H1 (cell line): Measurements from ENCODE around the gene IL21R. TPM values are rescaled to one million over a fixed set of nuclear protein-coding genes. Genes with fewer than 3 reads are reported as not detected.

ENCODE experiments used
- CTCF ChIA-PET: fragments of 300-600 bp; sonication (Branson Sonifier 250); formaldehyde crosslinking; loops from one replicate; lab custom pipeline; 2021; ENCODE audit not compliant: partially characterized antibody; lab: Charles Lee
- POLR2A ChIA-PET: fragments of 300-600 bp; sonication (Branson Sonifier 250); formaldehyde crosslinking; loops from one replicate; lab custom pipeline; 2021; ENCODE audit warnings: inconsistent platforms; ENCODE audit not compliant: partially characterized antibody; lab: Charles Lee
- DNase-seq, 2 experiments: peaks; one replicate each; pipeline versions ENCODE4 v3.0.0 to v3.0.0-alpha.2; 2010 to 2022; ENCODE audit warnings: low spot score in 2 of 2, low read depth in 1 of 2, mixed read lengths in 1 of 2
- FAIRE-seq: peaks from 2 replicates; lab custom pipeline; 2011; peaks lifted over from hg19 to GRCh38; lab: Jason Lieb, UNC
- H2AFZ ChIP-seq: 2 replicates; pipeline ENCODE4 v1.8.1; 2012; ENCODE audit warnings: low read length, inconsistent platforms
- H2AK5ac ChIP-seq: 2 replicates; pipeline ENCODE4 v1.6.1; 2013; ENCODE audit warnings: low read depth, low read length
- H2BK120ac ChIP-seq: replicated peaks from 2 replicates; pipeline ENCODE3; 2013; ENCODE audit warnings: low read depth, low read length, inconsistent platforms
- H2BK12ac ChIP-seq: 2 replicates; pipeline ENCODE4 v1.6.1; 2013; ENCODE audit warnings: low read depth, low read length
- H2BK15ac ChIP-seq: 2 replicates; pipeline ENCODE4 v1.6.1; 2013; ENCODE audit warnings: low read length
- H2BK20ac ChIP-seq: 2 replicates; pipeline ENCODE4 v1.6.1; 2013; ENCODE audit warnings: low read length
- H2BK5ac ChIP-seq: 2 replicates; pipeline ENCODE4 v1.6.1; 2013; ENCODE audit warnings: low read depth, low read length
- H3K14ac ChIP-seq: 2 replicates; pipeline ENCODE4 v1.6.1; 2013; ENCODE audit warnings: inconsistent platforms; ENCODE audit not compliant: insufficient read length
- H3K18ac ChIP-seq: 2 replicates; pipeline ENCODE4 v1.6.1; 2013; ENCODE audit warnings: low read length; ENCODE audit errors: extremely low read depth
- H3K23ac ChIP-seq: 2 replicates; pipeline ENCODE4 v1.6.1; 2013; ENCODE audit warnings: inconsistent platforms; ENCODE audit not compliant: insufficient read length
- H3K23me2 ChIP-seq: 2 replicates; pipeline ENCODE4 v1.6.1; 2013; ENCODE audit warnings: low read depth, low read length
- H3K27ac ChIP-seq: 2 replicates; pipeline ENCODE4 v1.6.1; 2011; ENCODE audit warnings: low read depth, low read length, inconsistent platforms
- H3K27me3 ChIP-seq, 4 experiments: replicated peaks in 1 of 4; 1 replicate in 1 of 4; 2 replicates in 3 of 4; pipeline versions ENCODE4 v1.6.1 to v1.8.1; 2011 to 2013; ENCODE audit warnings: low read length in 3 of 4, mild to moderate bottlenecking in 3 of 4, inconsistent platforms in 2 of 4, mixed read lengths in 2 of 4, moderate library complexity in 1 of 4; ENCODE audit not compliant: control insufficient read depth in 3 of 4, insufficient read depth in 3 of 4; ENCODE audit errors: extremely low read depth in 1 of 4
- H3K36me3 ChIP-seq, 4 experiments: 2 replicates each; pipeline versions ENCODE4 v1.6.1 to v1.8.1; 2011 to 2013; ENCODE audit warnings: mild to moderate bottlenecking in 4 of 4, low read length in 3 of 4, moderate library complexity in 2 of 4, control low read depth in 1 of 4, inconsistent platforms in 1 of 4; ENCODE audit not compliant: insufficient read depth in 4 of 4, control insufficient read depth in 2 of 4
- H3K4ac ChIP-seq: replicated peaks from 2 replicates; pipeline ENCODE3; 2013; ENCODE audit warnings: low read length, low read depth, mixed read lengths, inconsistent platforms; ENCODE audit not compliant: insufficient read length
- H3K4me1 ChIP-seq, 4 experiments: replicated peaks in 1 of 4; 1 replicate in 1 of 4; 2 replicates in 3 of 4; pipeline versions ENCODE4 v1.6.1 to v1.8.1; 2011 to 2013; ENCODE audit warnings: low read length in 3 of 4, inconsistent platforms in 2 of 4, mixed read lengths in 1 of 4; ENCODE audit not compliant: insufficient read depth in 4 of 4, control insufficient read depth in 3 of 4
- H3K4me2 ChIP-seq, 2 experiments: 2 replicates each; pipeline versions ENCODE4 v1.6.1 to v1.8.1; 2011 to 2013; ENCODE audit warnings: low read depth in 2 of 2, low read length in 2 of 2, control low read depth in 1 of 2, inconsistent platforms in 1 of 2, mild to moderate bottlenecking in 1 of 2; ENCODE audit not compliant: insufficient read depth in 1 of 2
- H3K4me3 ChIP-seq, 4 experiments: fragments of 200-600, 300-600 bp in 1 of 4; sonication (generic), shearing (Covaris generic), sonication (Bioruptor Twin) in 1 of 4; 2 replicates each; pipeline versions ENCODE4 v1.5.1 to v1.8.1; 2011 to 2016; ENCODE audit warnings: low read length in 4 of 4, low read depth in 3 of 4, control low read depth in 2 of 4, inconsistent platforms in 2 of 4, mild to moderate bottlenecking in 2 of 4, mixed read lengths in 1 of 4, moderate library complexity in 1 of 4; ENCODE audit not compliant: insufficient read depth in 2 of 4; ENCODE audit errors: extremely low read depth in 1 of 4
- H3K56ac ChIP-seq: replicated peaks from 2 replicates; pipeline ENCODE3; 2013; ENCODE audit warnings: low read depth, mild to moderate bottlenecking, mixed read lengths, low read length, inconsistent platforms; ENCODE audit not compliant: insufficient read length
- H3K79me1 ChIP-seq: 2 replicates; pipeline ENCODE4 v1.6.1; 2013; ENCODE audit warnings: low read depth, low read length, control low read depth
- H3K79me2 ChIP-seq, 2 experiments: 2 replicates each; pipeline versions ENCODE4 v1.6.1 to v1.8.1; 2012 to 2013; ENCODE audit warnings: low read length in 2 of 2, mild to moderate bottlenecking in 2 of 2, inconsistent platforms in 1 of 2; ENCODE audit not compliant: insufficient read depth in 2 of 2, control insufficient read depth in 1 of 2
- H3K9ac ChIP-seq, 4 experiments: replicated peaks in 1 of 4; 1 replicate in 1 of 4; 2 replicates in 3 of 4; pipeline versions ENCODE4 v1.6.1 to v1.8.1; 2011 to 2013; ENCODE audit warnings: low read depth in 3 of 4, low read length in 3 of 4, control low read depth in 2 of 4, mild to moderate bottlenecking in 2 of 4, moderate library complexity in 2 of 4, inconsistent platforms in 1 of 4; ENCODE audit errors: extremely low read depth in 1 of 4
- H3K9me3 ChIP-seq, 2 experiments: 2 replicates each; pipeline versions ENCODE4 v1.6.1 to v1.8.1; 2012 to 2013; ENCODE audit warnings: mild to moderate bottlenecking in 2 of 2, moderate library complexity in 2 of 2, control low read depth in 1 of 2, inconsistent platforms in 1 of 2, low read depth in 1 of 2, low read length in 1 of 2, mixed read lengths in 1 of 2; ENCODE audit not compliant: insufficient read depth in 2 of 2
- H4K20me1 ChIP-seq, 2 experiments: replicated peaks in 1 of 2; 2 replicates each; pipeline versions ENCODE3 to v1.8.1; 2011 to 2013; ENCODE audit warnings: inconsistent platforms in 2 of 2, low read length in 2 of 2, mild to moderate bottlenecking in 1 of 2; ENCODE audit not compliant: insufficient read depth in 2 of 2, control insufficient read depth in 1 of 2
- H4K5ac ChIP-seq: 2 replicates; pipeline ENCODE4 v1.6.1; 2013; ENCODE audit warnings: low read length, low read depth, mixed read lengths, inconsistent platforms; ENCODE audit not compliant: insufficient read length
- H4K8ac ChIP-seq: 2 replicates; pipeline ENCODE4 v1.8.0; 2013; ENCODE audit warnings: mild to moderate bottlenecking, moderate library complexity, low read length, inconsistent platforms; ENCODE audit not compliant: insufficient read depth; ENCODE audit errors: extremely low read depth
- H4K91ac ChIP-seq: replicated peaks from 2 replicates; pipeline ENCODE3; 2013; ENCODE audit warnings: low read length, mixed read lengths, inconsistent platforms; ENCODE audit not compliant: insufficient read length
- BRCA1 ChIP-seq: IDR thresholded peaks from 2 replicates; pipeline ENCODE4 v1.6.1; 2012; ENCODE audit warnings: low read depth, low read length, improper control_type of control experiment
- CREB1 ChIP-seq: IDR thresholded peaks from 2 replicates; pipeline ENCODE4 v1.6.1; 2012; ENCODE audit warnings: inconsistent platforms
- YY1 ChIP-seq: IDR thresholded peaks from 2 replicates; pipeline ENCODE4 v1.6.1; 2011; ENCODE audit warnings: low read depth, mild to moderate bottlenecking, low read length
- WGBS, 2 experiments: shearing (Covaris generic) in 1 of 2; methylation state at CpG; one replicate each; pipeline versions ENCODE4 v1.1.6 to v1.1.7; 2013 to 2015; ENCODE audit warnings: low lambda C conversion rate in 2 of 2, mixed read lengths in 2 of 2, inconsistent platforms in 1 of 2, low coverage in 1 of 2, missing lambda C conversion rate in 1 of 2; ENCODE audit not compliant: insufficient replicate concordance in 2 of 2, insufficient coverage in 1 of 2, insufficient read length in 1 of 2; ENCODE audit errors: extremely low coverage in 1 of 2, missing lambda C conversion rate in 1 of 2; 5-methylcytosine and 5-hydroxymethylcytosine counted together
- polyA plus RNA-seq, 7 experiments: library from polyadenylated mRNA; depleted of rRNA in 3 of 7; stranded (reverse) in 5 of 7; unstranded in 2 of 7; fragments of >200 nt in 5 of 7; fragments of 200-250 nt in 2 of 7; gene quantifications; 1 replicate in 5 of 7; 2 replicates in 1 of 7; 4 replicates in 1 of 7; pipeline versions ENCODE4 v1.2.1 to v1.2.3, GENCODE V29; 2011 to 2013; ENCODE audit warnings: missing spikeins in 2 of 7, mixed read lengths in 2 of 7
- total RNA-seq: library from RNA; stranded (reverse); fragmentation: NEBNext Ultra II Directional; extraction: Animal tissue kit (Norgen Biotek cat#: 25700); gene quantifications from 2 replicates; pipeline ENCODE4 v1.2.1, GENCODE V29; 2021

The IL21R gene
- total and polyA plus RNA-seq, 2 of the 8 experiments (the other 6 are each of a cell fraction or from before 2014, with no cell fraction given), result 0.34 to 0.70 TPM

GRCh38 chr16:27387724-27388123, 14.2 kb upstream of the IL21R start:
- no peaks in the 10 kb centered on the region for H3K23me2 ChIP-seq
- no peak overlapping the region for H3K4me2 ChIP-seq
- no peaks in the 10 kb centered on the region; a peak in 1 of 7 replicates for H3K4me1 ChIP-seq
- CTCF ChIA-PET, result interaction anchor here (0.7 to 1.3 kb wide), 4 partner anchors 9 to 407 kb away, joined by 3 to 4 read pairs (median 4); no protein-coding TSS in a partner anchor
- peaks cover 0 to 3% of the 10 kb centered on the region in 2 experiments; a peak in 2 of 4 replicates for H3K9me3 ChIP-seq
- H2AFZ ChIP-seq, result no peak overlapping the region
- no peak overlapping the region for H2BK15ac ChIP-seq
- no peak overlapping the region for H2BK120ac ChIP-seq
- H3K9ac ChIP-seq, result no peak overlapping the region
- H3K27me3 ChIP-seq, result no peaks in the 10 kb centered on the region
- H3K56ac ChIP-seq, result no peak overlapping the region
- H4K91ac ChIP-seq, result no peak overlapping the region
- 86% methylated on average over 1 of the region's 1 CpG; no CpG with 5 or more reads in 1 of the 2 experiments for WGBS, 2 experiments
- H2BK12ac ChIP-seq, result no peak overlapping the region
- H3K36me3 ChIP-seq, result no peaks in the 10 kb centered on the region
- no peak overlapping the region for H3K23ac ChIP-seq
- H4K8ac ChIP-seq, result no peak overlapping the region
- H3K79me1 ChIP-seq, result no peaks in the 10 kb centered on the region
- no peak overlapping the region for H2AK5ac ChIP-seq
- H2BK20ac ChIP-seq, result no peak overlapping the region
- FAIRE-seq (no peak), DNase-seq (no peak)
- H3K4me3 ChIP-seq, result no peak overlapping the region
- no peak overlapping the region for H3K27ac ChIP-seq
- H2BK5ac ChIP-seq, result no peak overlapping the region
- no peak overlapping the region for H3K14ac ChIP-seq
- POLR2A ChIA-PET, result no interaction called here
- no peak overlapping the region for H3K18ac ChIP-seq
- no peaks in the 10 kb centered on the region for H3K79me2 ChIP-seq
- no peak overlapping the region for H4K5ac ChIP-seq
- no peak overlapping the region for H3K4ac ChIP-seq
- no peaks in the 10 kb centered on the region for H4K20me1 ChIP-seq
- TF ChIP-seq CREB1 (no peak), BRCA1 (no peak), YY1 (no peak)
